WTC11 (cell line): ENCODE results near the gene GID4. TPM values are rescaled to one million over a fixed set of nuclear protein-coding genes. Genes with fewer than 3 reads are reported as not detected.

Experiments used
- ATAC-seq: fragments of 200-7000 bp; cut with Tn5 transposase; 2 replicates; pipeline ENCODE4 v1.10.0; 2021; ENCODE audit warnings: mild to moderate bottlenecking, moderate library complexity
- Bru-seq: library from RNA; stranded (reverse); fragments of 400-500 nt; gene quantifications from one replicate; lab custom pipeline; 2021; lab: Mats Ljungman, UMichigan
- CTCF ChIA-PET: fragments of 300-600 bp; sonication (Branson Sonifier 250); formaldehyde crosslinking; loops from one replicate; lab custom pipeline; 2021; ENCODE audit warnings: antibody characterized with exemption; lab: Charles Lee
- POLR2A ChIA-PET: fragments of 350-600 bp; sonication (Branson Sonifier 250); formaldehyde crosslinking; loops from one replicate; lab custom pipeline; 2021; ENCODE audit warnings: antibody characterized with exemption; lab: Charles Lee
- DNase-seq: peaks from one replicate; pipeline ENCODE4 v3.0.0; 2021; ENCODE audit warnings: low spot score
- H3K27ac Mint-ChIP-seq: 2 replicates; pipeline ENCODE4 v1.8.0; 2021; ENCODE audit warnings: mixed read lengths
- H3K27me3 Mint-ChIP-seq: 2 replicates; pipeline ENCODE4 v1.8.0; 2021; ENCODE audit warnings: low read depth, mild to moderate bottlenecking, moderate library complexity, mixed read lengths
- H3K36me3 Mint-ChIP-seq: 2 replicates; pipeline ENCODE4 v1.8.0; 2021; ENCODE audit warnings: mixed read lengths
- H3K4me1 Mint-ChIP-seq: 2 replicates; pipeline ENCODE4 v1.8.0; 2022; ENCODE audit warnings: mixed read lengths
- H3K4me3 Mint-ChIP-seq: 2 replicates; pipeline ENCODE4 v1.8.0; 2021; ENCODE audit warnings: mild to moderate bottlenecking, moderate library complexity, mixed read lengths
- H3K9me3 Mint-ChIP-seq: 2 replicates; pipeline ENCODE4 v1.8.0; 2021; ENCODE audit warnings: mixed read lengths
- CBFB ChIP-seq: sonication (generic); formaldehyde crosslinking; IDR thresholded peaks from 2 replicates; pipeline ENCODE4 v1.8.1; 2022; ENCODE audit warnings: mild to moderate bottlenecking, low read depth, missing genetic modification reagents
- CREM ChIP-seq: sonication (generic); formaldehyde crosslinking; IDR thresholded peaks from 2 replicates; pipeline ENCODE4 v1.8.1; 2022; ENCODE audit warnings: mild to moderate bottlenecking, missing genetic modification reagents, moderate library complexity
- ETV6 ChIP-seq: sonication (generic); formaldehyde crosslinking; IDR thresholded peaks from 2 replicates; pipeline ENCODE4 v1.8.1; 2022; ENCODE audit warnings: mild to moderate bottlenecking, missing genetic modification reagents
- FOXJ3 ChIP-seq: sonication (generic); formaldehyde crosslinking; IDR thresholded peaks from 2 replicates; pipeline ENCODE4 v1.9.0; 2021; ENCODE audit warnings: missing genetic modification reagents, mild to moderate bottlenecking, borderline replicate concordance
- FOXK1 ChIP-seq: sonication (generic); formaldehyde crosslinking; IDR thresholded peaks from 2 replicates; pipeline ENCODE4 v1.8.0; 2022; ENCODE audit warnings: mild to moderate bottlenecking, moderate library complexity, missing genetic modification reagents
- FOXP1 ChIP-seq: sonication (generic); formaldehyde crosslinking; IDR thresholded peaks from 2 replicates; pipeline ENCODE4 v1.8.0; 2022; ENCODE audit warnings: missing genetic modification reagents, mild to moderate bottlenecking, moderate library complexity, borderline replicate concordance
- GABPB1 ChIP-seq: sonication (generic); formaldehyde crosslinking; IDR thresholded peaks from 2 replicates; pipeline ENCODE4 v1.8.1; 2023; ENCODE audit warnings: mild to moderate bottlenecking, missing genetic modification reagents
- GRHL2 ChIP-seq: fragments of 250-450 bp; sonication (Bioruptor Pico); IDR thresholded peaks from 2 replicates; pipeline ENCODE4 v1.8.0; 2022; ENCODE audit warnings: mild to moderate bottlenecking, moderate library complexity; ENCODE audit not compliant: insufficient replicate concordance, severe bottlenecking
- JAZF1 ChIP-seq: fragments of 250-450 bp; sonication (Bioruptor Pico); IDR thresholded peaks from 2 replicates; pipeline ENCODE4 v1.9.0; 2021; ENCODE audit warnings: moderate library complexity, mild to moderate bottlenecking, inconsistent platforms
- MYBL2 ChIP-seq: sonication (generic); formaldehyde crosslinking; IDR thresholded peaks from 2 replicates; pipeline ENCODE4 v1.8.1; 2023; ENCODE audit warnings: mild to moderate bottlenecking, moderate library complexity, missing genetic modification reagents
- NFE2L1 ChIP-seq: sonication (generic); formaldehyde crosslinking; IDR thresholded peaks from 2 replicates; pipeline ENCODE4 v1.8.1; 2023; ENCODE audit warnings: missing genetic modification reagents
- NFYB ChIP-seq: sonication (generic); formaldehyde crosslinking; conservative IDR thresholded peaks from 2 replicates; pipeline ENCODE4 v1.8.0; 2022; ENCODE audit warnings: low read depth, missing genetic modification reagents
- NR1H2 ChIP-seq: sonication (generic); formaldehyde crosslinking; IDR thresholded peaks from 2 replicates; pipeline ENCODE4 v1.9.0; 2021; ENCODE audit warnings: mild to moderate bottlenecking, moderate library complexity, missing genetic modification reagents
- RELA ChIP-seq: sonication (generic); formaldehyde crosslinking; IDR thresholded peaks from 2 replicates; pipeline ENCODE4 v1.8.1; 2022; ENCODE audit warnings: missing genetic modification reagents, mild to moderate bottlenecking, borderline replicate concordance
- SP1 ChIP-seq: sonication (generic); formaldehyde crosslinking; conservative IDR thresholded peaks from 2 replicates; pipeline ENCODE4 v1.8.1; 2022; ENCODE audit warnings: missing genetic modification reagents
- TCF7 ChIP-seq: sonication (generic); formaldehyde crosslinking; IDR thresholded peaks from 2 replicates; pipeline ENCODE4 v1.8.0; 2022; ENCODE audit warnings: mild to moderate bottlenecking, low read depth, missing genetic modification reagents, moderate library complexity
- ZNF317 ChIP-seq: sonication (generic); formaldehyde crosslinking; IDR thresholded peaks from 2 replicates; pipeline ENCODE4 v1.8.1; 2023; ENCODE audit warnings: low read depth, mild to moderate bottlenecking, moderate library complexity, missing genetic modification reagents, borderline replicate concordance
- long read RNA-seq, 3 experiments: library from RNA in 1 of 3; library from capped mRNA in 1 of 3; library from polyadenylated mRNA in 1 of 3; unstranded in 2 of 3; stranded (forward) in 1 of 3; transcript quantifications; one replicate each; pipeline ENCODE4 v2.0.0, GENCODE V29; 2021
- total RNA-seq: library from RNA; stranded (reverse); gene quantifications from 3 replicates; pipeline ENCODE4 v1.2.3, GENCODE V29; 2021
- TF ChIP-seq, protein P1 (sequence below): sonication (generic); formaldehyde crosslinking; IDR thresholded peaks from 2 replicates; pipeline ENCODE4 v1.8.0; 2022; ENCODE audit warnings: mild to moderate bottlenecking, missing genetic modification reagents
- TF ChIP-seq, protein P2 (sequence below): sonication (generic); formaldehyde crosslinking; IDR thresholded peaks from 2 replicates; pipeline ENCODE4 v1.8.0; 2022; ENCODE audit warnings: missing genetic modification reagents
- TF ChIP-seq, protein P3 (sequence below): sonication (generic); formaldehyde crosslinking; IDR thresholded peaks from 2 replicates; pipeline ENCODE4 v1.8.0; 2022; ENCODE audit warnings: mild to moderate bottlenecking, missing genetic modification reagents
- TF ChIP-seq, protein P4 (sequence below): sonication (generic); formaldehyde crosslinking; IDR thresholded peaks from 2 replicates; pipeline ENCODE4 v1.8.1; 2022; ENCODE audit warnings: mild to moderate bottlenecking, moderate library complexity, missing genetic modification reagents
- TF ChIP-seq, protein P5 (sequence below): sonication (generic); formaldehyde crosslinking; IDR thresholded peaks from 2 replicates; pipeline ENCODE4 v1.8.0; 2023; ENCODE audit warnings: missing genetic modification reagents
- TF ChIP-seq, protein P6 (sequence below): sonication (generic); formaldehyde crosslinking; IDR thresholded peaks from 2 replicates; pipeline ENCODE4 v1.8.1; 2023; ENCODE audit warnings: mild to moderate bottlenecking, missing genetic modification reagents

The GID4 gene
- total RNA-seq (15.4 to 16.0 TPM (median 15.7 TPM) in 3 replicates), Bru-seq, nascent RNA (percentile 66 among the genes with signal in this experiment)
- long read RNA-seq, experiment 1, full-length matches to known transcripts, result 46 of 59 reads
- long read RNA-seq, experiment 1, partial matches to known transcripts, result 10 of 59 reads
- long read RNA-seq, experiment 1, other reads (novel, unspliced or antisense), result 3 of 59 reads
- long read RNA-seq, experiment 2, full-length matches to known transcripts, result 11 of 22 reads
- long read RNA-seq, experiment 2, partial matches to known transcripts, result 0 of 22 reads
- long read RNA-seq, experiment 2, other reads (novel, unspliced or antisense), result 11 of 22 reads
- long read RNA-seq, experiment 3, full-length matches to known transcripts, result 1 of 5 reads
- long read RNA-seq, experiment 3, partial matches to known transcripts, result 0 of 5 reads
- long read RNA-seq, experiment 3, other reads (novel, unspliced or antisense), result 4 of 5 reads

DNA sequence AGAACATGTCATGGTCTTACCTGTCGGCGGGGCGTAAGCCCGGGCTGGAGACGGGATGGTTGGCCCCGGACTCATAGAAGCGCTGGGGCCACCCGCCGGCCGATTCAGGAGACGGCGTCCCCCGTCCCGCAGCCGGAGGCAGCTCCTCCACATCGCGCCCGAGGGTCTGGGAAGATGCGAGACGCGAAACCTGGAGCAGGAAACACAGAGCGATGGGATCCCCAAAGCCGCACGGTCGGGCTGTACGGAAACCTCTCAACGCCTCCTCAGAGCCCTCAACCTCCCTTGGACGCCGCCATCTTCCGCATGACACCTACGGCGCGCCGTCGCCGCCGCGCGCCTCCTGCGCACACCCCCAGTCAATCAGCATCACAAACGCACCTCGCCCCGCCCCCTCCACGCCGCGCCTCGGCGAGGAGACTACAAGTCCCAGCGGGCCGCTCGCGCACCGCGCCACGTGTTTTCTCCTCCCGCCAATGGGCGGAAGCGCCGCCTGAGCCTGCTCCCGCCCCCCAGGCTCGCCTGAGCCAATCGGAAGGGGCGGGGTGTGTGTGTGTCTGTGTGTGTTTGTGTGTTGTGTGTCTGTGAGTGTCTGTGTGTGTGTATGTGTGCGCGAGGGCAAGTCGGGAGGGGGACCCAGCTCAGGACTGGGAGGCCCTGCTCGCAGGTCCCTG is at the start of gene GID4, which contains the start of gene ATPAF2:
GID4 (plus strand) TSS at position 548 of the 674 bp plus-strand sequence; CDS start at position 605, 57 bp downstream.
ATPAF2 (minus strand) TSS at position 308 of the 674 bp plus-strand sequence; CDS start at position 153, 155 bp downstream.
- peak; percentile 100 for DNase-seq
- peak within 1 kb of the TSS; percentile 94 for H3K4me3 Mint-ChIP-seq
- H3K9me3 Mint-ChIP-seq, result no peaks in the 10 kb centered on the region
- peak within 1 kb of the TSS; percentile 73 for H3K27ac Mint-ChIP-seq
- ChIA-PET CTCF (interaction anchor here (1.1 kb wide), 1 partner anchor 34 kb away, joined by 3 read pairs; no protein-coding TSS in a partner anchor), POLR2A (no interaction called here)
- H3K4me1 Mint-ChIP-seq, result peaks cover 29% of the 10 kb centered on the region
- ATAC-seq, result peak; percentile 91
- no peaks in the 10 kb centered on the region for H3K36me3 Mint-ChIP-seq
- H3K27me3 Mint-ChIP-seq, result no peaks in the 10 kb centered on the region; the same call in 1 of the 2 replicates
- TF ChIP-seq, protein P1, sequence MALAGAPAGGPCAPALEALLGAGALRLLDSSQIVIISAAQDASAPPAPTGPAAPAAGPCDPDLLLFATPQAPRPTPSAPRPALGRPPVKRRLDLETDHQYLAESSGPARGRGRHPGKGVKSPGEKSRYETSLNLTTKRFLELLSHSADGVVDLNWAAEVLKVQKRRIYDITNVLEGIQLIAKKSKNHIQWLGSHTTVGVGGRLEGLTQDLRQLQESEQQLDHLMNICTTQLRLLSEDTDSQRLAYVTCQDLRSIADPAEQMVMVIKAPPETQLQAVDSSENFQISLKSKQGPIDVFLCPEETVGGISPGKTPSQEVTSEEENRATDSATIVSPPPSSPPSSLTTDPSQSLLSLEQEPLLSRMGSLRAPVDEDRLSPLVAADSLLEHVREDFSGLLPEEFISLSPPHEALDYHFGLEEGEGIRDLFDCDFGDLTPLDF, result 0 out of 2 replicates have a peak, but pooled peaks have one; percentile 23
- 0 out of 2 replicates have a peak, but pooled peaks have one; percentile 62 for TF ChIP-seq MYBL2 (CRISPR knock-in tag)
- TF ChIP-seq FOXK1 (CRISPR knock-in tag), result peak; percentile 88
- TF ChIP-seq, protein P2, sequence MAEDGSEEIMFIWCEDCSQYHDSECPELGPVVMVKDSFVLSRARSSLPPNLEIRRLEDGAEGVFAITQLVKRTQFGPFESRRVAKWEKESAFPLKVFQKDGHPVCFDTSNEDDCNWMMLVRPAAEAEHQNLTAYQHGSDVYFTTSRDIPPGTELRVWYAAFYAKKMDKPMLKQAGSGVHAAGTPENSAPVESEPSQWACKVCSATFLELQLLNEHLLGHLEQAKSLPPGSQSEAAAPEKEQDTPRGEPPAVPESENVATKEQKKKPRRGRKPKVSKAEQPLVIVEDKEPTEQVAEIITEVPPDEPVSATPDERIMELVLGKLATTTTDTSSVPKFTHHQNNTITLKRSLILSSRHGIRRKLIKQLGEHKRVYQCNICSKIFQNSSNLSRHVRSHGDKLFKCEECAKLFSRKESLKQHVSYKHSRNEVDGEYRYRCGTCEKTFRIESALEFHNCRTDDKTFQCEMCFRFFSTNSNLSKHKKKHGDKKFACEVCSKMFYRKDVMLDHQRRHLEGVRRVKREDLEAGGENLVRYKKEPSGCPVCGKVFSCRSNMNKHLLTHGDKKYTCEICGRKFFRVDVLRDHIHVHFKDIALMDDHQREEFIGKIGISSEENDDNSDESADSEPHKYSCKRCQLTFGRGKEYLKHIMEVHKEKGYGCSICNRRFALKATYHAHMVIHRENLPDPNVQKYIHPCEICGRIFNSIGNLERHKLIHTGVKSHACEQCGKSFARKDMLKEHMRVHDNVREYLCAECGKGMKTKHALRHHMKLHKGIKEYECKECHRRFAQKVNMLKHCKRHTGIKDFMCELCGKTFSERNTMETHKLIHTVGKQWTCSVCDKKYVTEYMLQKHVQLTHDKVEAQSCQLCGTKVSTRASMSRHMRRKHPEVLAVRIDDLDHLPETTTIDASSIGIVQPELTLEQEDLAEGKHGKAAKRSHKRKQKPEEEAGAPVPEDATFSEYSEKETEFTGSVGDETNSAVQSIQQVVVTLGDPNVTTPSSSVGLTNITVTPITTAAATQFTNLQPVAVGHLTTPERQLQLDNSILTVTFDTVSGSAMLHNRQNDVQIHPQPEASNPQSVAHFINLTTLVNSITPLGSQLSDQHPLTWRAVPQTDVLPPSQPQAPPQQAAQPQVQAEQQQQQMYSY, result peak; percentile 84
- peak; percentile 90; the same call in 1 of the 2 replicates for TF ChIP-seq CREM (CRISPR knock-in tag)
- peak; percentile 98 for TF ChIP-seq NFYB
- TF ChIP-seq TCF7 (CRISPR knock-in tag), result no peak
- peak; percentile 59; the same call in 1 of the 2 replicates for TF ChIP-seq CBFB (CRISPR knock-in tag)
- peak; percentile 58; the same call in 1 of the 2 replicates for TF ChIP-seq ETV6 (CRISPR knock-in tag)
- TF ChIP-seq, protein P3, sequence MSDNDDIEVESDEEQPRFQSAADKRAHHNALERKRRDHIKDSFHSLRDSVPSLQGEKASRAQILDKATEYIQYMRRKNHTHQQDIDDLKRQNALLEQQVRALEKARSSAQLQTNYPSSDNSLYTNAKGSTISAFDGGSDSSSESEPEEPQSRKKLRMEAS (CRISPR knock-in tag), result peak; percentile 83
- TF ChIP-seq JAZF1 (CRISPR knock-in tag), result no peak
- TF ChIP-seq ZNF317 (CRISPR knock-in tag), result no peak
- TF ChIP-seq, protein P4, sequence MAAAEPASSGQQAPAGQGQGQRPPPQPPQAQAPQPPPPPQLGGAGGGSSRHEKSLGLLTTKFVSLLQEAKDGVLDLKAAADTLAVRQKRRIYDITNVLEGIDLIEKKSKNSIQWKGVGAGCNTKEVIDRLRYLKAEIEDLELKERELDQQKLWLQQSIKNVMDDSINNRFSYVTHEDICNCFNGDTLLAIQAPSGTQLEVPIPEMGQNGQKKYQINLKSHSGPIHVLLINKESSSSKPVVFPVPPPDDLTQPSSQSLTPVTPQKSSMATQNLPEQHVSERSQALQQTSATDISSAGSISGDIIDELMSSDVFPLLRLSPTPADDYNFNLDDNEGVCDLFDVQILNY (CRISPR knock-in tag), result peak; percentile 64
- TF ChIP-seq, protein P5, sequence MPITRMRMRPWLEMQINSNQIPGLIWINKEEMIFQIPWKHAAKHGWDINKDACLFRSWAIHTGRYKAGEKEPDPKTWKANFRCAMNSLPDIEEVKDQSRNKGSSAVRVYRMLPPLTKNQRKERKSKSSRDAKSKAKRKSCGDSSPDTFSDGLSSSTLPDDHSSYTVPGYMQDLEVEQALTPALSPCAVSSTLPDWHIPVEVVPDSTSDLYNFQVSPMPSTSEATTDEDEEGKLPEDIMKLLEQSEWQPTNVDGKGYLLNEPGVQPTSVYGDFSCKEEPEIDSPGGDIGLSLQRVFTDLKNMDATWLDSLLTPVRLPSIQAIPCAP (CRISPR knock-in tag), result 0 out of 2 replicates have a peak, but pooled peaks have one; percentile 23
- TF ChIP-seq, protein P6, sequence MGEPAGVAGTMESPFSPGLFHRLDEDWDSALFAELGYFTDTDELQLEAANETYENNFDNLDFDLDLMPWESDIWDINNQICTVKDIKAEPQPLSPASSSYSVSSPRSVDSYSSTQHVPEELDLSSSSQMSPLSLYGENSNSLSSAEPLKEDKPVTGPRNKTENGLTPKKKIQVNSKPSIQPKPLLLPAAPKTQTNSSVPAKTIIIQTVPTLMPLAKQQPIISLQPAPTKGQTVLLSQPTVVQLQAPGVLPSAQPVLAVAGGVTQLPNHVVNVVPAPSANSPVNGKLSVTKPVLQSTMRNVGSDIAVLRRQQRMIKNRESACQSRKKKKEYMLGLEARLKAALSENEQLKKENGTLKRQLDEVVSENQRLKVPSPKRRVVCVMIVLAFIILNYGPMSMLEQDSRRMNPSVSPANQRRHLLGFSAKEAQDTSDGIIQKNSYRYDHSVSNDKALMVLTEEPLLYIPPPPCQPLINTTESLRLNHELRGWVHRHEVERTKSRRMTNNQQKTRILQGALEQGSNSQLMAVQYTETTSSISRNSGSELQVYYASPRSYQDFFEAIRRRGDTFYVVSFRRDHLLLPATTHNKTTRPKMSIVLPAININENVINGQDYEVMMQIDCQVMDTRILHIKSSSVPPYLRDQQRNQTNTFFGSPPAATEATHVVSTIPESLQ (CRISPR knock-in tag), result no peak
- peak; percentile 79; the same call in 1 of the 2 replicates for TF ChIP-seq FOXP1
- no peak for TF ChIP-seq RELA
- TF ChIP-seq NR1H2 (CRISPR knock-in tag), result no peak
- 0 out of 2 replicates have a peak, but pooled peaks have one; percentile 47 for TF ChIP-seq GABPB1
- TF ChIP-seq GRHL2 (CRISPR knock-in tag), result no peak
- TF ChIP-seq NFE2L1 (CRISPR knock-in tag), result no peak
- TF ChIP-seq FOXJ3, result no peak
- peak; percentile 98 for TF ChIP-seq SP1 (CRISPR knock-in tag)
